Islet precursor cell (in vitro differentiated cells): Measurements from ENCODE around the gene NECTIN2.
A peak's percentile ranks its signal among the peaks of the same experiment; 100 is the strongest.

Experiments
- DNase-seq: peaks from one replicate; pipeline ENCODE4 v3.0.0-alpha.2; 2018

NECTIN2 gene

GRCh38 chr19:44845612-44846454 lies at the start of gene NECTIN2:
TSS of gene NECTIN2 (plus strand) at chr19:44846297. CDS start at chr19:44846526, 229 bp downstream.
- peak; percentile 100 for DNase-seq

GRCh38 chr19:44796701-44797115 lies 49.4 kb upstream of the NECTIN2 start:
- peak; percentile 74 for DNase-seq

- DNase-seq = no peak
These were observed 46.3 kb upstream of the NECTIN2 start for GRCh38 chr19:44799627-44800346.

GRCh38 chr19:44800461-44800860 lies 45.6 kb upstream of the NECTIN2 start:
- peak; percentile 92 for DNase-seq

GRCh38 chr19:44803442-44804428 lies 42.4 kb upstream of the NECTIN2 start:
- DNase-seq = no peak

- no peak for DNase-seq
These were observed 39.8 kb upstream of the NECTIN2 start for GRCh38 chr19:44806291-44806690.

GRCh38 chr19:44807162-44807561 lies 38.9 kb upstream of the NECTIN2 start:
- DNase-seq = no peak

- peak; percentile 97 for DNase-seq
These were observed 38.2 kb upstream of the NECTIN2 start for GRCh38 chr19:44807652-44808462.

- DNase-seq = peak; percentile 89
These were observed 37.4 kb upstream of the NECTIN2 start, which contains the start of gene BCAM for GRCh38 chr19:44808463-44809371. TSS of gene BCAM (plus strand) at chr19:44809103. CDS start at chr19:44809125, 22 bp downstream.

GRCh38 chr19:44809577-44810233 lies 36.4 kb upstream of the NECTIN2 start:
- DNase-seq = no peak

- DNase-seq = no peak
These were observed 35.6 kb upstream of the NECTIN2 start for GRCh38 chr19:44810234-44811121.

- no peak for DNase-seq
These were observed 35.0 kb upstream of the NECTIN2 start for GRCh38 chr19:44811122-44811419.

- no peak for DNase-seq
These were observed 33.9 kb upstream of the NECTIN2 start for GRCh38 chr19:44812142-44812718.

GRCh38 chr19:44813070-44813840 lies 32.8 kb upstream of the NECTIN2 start:
- DNase-seq = no peak

- DNase-seq = no peak
These were observed 32.1 kb upstream of the NECTIN2 start for GRCh38 chr19:44813841-44814470.

- no peak for DNase-seq
These were observed 31.6 kb upstream of the NECTIN2 start for GRCh38 chr19:44814517-44814916.

GRCh38 chr19:44816301-44816700 lies 29.8 kb upstream of the NECTIN2 start:
- DNase-seq = no peak
